ENCODE measurements around the gene TOX2.
A peak's percentile ranks its signal among the peaks of the same experiment; 100 is the strongest.

The TOX2 gene

DNA sequence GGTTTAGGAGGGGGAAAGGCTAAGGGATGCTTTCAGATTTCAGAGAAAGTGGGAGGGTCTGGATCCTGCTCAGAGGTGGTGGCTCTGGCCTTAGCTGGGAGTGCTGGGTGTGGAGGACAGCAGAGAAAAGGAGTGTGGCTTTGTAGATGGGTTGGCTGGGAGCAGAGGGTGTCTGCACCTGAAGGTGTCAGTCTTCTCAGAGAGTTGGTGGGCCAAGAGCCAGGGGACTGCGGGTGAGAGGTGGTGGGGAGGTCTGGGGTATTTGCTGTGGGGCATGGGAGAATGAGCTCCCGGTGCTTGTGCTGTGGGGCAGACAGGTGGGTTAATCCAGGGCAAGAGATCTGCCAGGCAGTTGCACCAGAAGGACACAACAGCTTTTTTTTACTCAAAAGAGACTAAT lies 67.4 kb downstream of the TOX2 start:
- DNase-seq, result no peak

DNA sequence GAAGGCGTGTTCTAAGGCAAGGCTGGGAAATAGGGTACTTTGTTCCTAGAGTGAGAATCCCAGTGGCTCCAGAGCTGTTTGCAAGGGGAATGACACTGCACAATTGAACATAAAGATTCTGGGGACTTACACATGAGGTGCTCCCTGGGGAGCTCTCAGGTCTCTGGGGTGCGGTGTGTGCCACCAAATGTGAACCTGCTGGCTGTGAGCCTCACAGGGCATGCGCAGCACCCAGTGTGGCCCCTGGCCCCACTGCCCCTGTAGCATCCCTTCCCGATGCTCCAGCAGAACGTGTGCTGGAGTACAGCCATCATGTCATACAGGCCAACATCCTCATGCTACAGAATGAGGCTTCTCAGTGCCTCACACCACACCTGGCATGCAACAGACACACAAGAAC lies 68.2 kb downstream of the TOX2 start:
- no peak for DNase-seq

DNA sequence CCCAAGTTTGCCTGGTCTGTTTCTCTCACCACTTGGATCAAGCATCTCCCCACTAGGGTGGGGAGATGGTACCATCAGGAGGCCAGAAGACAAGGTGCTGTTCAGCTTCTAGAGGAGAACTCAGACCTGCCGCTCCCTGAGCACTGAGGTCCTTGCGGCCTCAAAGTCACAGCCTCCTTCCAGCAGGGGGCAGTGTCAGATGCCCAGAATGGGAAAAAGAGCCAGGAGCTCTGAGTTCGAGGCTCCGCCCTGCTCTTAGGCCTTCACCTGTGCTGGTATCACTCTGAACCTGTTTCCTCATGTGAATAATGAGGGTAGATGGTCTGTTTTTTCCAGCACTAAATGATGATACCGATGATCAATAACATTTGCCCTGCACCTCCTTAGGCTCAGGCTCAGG lies 68.7 kb downstream of the TOX2 start:
- DNase-seq, result peak; percentile 65

DNA sequence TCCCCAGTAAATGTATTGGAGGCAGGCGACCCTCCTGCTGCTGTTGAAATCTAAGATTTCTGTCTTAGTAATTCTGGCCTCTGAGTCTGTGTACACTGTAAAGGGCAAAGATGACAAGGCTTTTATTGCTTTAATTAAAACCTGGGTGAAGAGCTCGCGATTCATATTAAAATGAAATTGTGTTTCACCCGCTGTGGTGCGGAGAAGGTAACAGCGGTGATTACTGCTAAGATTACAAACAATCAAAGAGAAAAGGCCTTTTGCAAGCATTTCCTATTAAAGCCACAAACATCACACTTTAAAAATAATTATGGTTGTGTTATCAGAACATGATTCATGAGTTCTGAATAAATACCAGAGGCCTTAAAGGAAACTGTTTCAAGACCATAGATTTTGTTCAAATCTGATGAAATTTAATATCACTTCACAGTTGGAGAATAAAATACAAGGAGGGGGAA lies 69.3 kb downstream of the TOX2 start:
- DNase-seq, result no peak

DNA sequence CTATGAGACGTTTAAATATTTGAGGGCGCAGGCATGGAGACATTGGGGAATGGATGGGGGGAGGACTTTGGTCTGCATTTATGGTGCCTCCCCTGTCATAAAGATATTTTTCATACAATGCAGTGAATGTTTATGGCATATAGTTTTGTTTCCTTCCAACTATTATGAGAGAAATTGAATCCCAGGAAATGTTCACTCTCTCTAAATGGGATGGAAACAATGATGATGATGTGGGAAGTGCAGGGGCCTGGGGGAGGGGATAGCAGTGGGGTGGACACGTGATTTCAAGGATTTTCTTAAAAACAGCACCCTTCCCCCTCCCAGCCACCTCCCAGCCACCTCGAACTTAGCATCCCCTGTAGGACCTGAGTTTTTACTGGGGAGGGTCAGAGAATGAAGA lies 69.9 kb downstream of the TOX2 start:
- DNase-seq, result no peak

DNA sequence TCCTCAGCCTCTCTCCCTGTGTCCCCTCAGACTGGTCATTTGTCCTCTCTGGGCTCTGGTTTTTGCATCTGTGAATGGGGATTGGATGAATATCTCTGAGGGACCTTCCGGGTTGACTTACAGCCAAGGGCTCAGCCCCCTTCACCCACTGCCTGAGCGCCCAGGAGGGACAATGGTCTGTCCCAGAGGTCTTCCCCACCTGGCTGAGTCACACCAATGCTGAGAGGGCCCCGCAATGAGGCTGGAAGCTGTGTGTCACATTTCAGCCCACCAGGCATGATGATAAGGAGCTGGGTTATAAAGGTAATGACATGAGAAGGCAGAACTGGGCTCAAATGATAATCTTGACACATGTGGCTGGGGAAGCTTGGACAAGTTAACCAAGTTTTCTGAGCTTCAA lies 70.5 kb downstream of the TOX2 start:
- DNase-seq, result no peak

DNA sequence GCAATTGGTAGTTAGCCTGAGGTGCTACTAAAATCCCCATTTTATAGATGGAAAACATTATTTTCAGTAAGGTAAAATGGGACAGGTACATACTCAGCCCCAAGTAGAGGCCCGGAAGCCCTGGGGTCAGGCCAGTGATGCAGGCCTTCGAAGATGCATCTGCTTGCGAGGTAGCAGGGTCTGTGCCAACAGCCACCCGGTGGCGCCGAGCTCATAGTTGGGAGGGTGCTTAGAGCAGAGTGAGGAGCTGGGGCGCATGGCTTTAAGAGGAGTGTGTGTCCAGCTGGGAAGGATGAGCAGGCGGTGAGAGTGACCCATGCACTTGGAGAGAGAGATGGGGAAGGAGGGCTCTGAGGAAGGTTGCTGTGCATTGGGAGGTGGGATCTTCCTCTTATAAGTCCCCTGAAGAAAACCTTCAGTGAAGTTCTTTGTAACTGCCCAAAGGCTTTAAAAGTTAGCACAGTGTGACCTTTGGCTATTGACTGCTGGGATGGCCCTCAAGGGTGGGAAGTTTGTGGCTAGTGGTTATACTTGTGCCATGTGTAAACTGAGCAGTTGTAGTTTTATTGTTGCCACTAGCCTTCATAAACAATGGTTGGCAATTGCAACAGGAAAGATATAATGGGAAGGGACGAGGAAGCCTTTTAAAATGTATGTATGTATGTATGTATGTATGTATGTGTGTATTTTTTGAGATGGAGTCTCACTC lies 71.1 kb downstream of the TOX2 start:
- DNase-seq, result no peak

DNA sequence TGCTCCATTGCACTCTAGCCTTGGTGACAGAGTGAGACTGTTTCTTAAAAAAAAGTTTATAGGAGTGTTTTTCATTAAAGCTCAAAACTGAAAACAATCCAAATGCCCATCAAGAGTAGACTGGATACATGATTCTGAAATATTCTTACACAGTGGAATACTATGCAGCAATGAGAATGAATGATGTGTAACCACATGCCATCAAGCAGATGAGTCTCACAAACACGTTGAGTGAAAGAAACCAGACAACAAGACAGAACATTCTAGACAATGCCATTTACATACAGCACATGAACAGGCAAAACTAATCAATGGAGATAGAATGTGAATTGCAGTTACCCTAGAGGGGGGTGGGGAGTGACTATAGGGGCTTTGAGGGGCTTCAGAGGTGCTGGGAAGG lies 72.4 kb downstream of the TOX2 start:
- no peak for DNase-seq

DNA sequence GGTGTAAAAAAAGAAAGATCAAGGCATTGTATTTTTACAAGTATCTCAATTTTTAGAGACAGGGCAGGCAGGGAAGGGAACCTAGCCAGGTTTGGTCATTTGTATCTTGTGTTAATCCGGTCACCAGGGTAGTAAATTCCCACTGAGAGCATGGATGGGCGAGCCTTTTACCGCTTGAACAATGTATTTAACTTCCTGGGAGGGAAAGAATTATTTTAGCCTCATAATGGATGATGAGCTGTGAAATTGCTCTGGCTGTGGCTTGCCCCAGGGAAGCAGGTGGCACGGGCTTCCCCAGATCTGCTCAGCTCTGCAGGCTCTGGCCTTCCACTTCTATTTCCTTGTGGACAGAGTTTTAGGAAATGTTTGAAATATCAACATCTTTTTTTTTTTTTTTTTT lies 72.9 kb downstream of the TOX2 start:
- DNase-seq, result no peak

DNA sequence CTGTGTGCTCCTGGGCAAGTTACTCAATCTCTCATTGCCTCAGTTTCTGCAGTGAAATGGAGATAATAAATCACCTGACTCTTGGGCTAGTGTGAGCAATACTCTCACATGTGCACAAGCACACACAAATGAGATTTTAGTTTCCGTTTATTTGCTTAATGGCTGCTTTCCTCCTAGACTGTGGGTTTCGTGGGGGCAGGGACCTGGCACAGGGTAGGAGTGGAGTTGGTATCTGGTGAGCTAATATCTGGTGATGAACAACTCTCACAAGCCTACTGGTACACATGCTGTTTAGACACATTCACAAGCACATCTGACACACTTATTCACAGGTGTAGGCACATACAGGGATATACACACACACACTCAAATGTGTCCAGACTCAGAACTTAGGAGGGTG lies 73.8 kb downstream of the TOX2 start:
- no peak for DNase-seq

DNA sequence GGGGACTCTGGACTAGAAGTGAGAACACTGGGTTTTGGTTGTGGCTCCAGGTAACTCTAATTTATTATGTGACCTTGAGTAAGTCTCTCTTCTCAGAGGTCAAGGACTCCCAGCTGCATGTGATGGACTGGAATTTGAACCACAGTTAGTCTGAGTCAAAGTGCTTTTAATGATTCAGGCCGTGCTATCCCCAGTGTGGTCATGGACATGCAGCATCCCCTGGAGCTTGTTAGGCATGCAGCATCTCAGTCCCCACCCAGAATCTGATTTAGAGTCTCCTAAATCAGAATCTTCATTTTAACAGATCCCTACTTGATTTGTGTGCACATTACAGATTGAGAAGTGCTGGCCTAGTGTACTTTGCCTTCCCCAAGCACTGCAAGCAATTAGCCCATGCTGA lies 74.2 kb downstream of the TOX2 start:
- no peak for DNase-seq

DNA sequence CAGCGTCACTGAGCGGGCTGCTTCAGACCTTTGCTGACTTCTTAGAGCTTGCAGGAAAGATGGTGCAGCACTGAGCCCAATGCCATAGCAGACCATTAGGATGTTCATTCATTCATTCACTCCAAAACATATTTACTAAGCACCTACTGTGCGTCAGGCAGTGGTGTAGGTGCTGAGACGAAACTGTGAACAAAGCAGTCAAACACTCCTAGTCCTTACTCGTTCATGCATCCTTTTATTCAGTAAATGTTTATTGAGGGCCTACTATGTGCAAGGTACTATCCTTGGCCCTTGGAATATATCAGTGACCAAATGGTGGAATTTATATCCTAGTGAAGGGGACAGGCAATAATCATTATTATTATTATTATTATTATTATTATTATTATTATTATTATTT lies 76.6 kb downstream of the TOX2 start:
- no peak for DNase-seq

DNA sequence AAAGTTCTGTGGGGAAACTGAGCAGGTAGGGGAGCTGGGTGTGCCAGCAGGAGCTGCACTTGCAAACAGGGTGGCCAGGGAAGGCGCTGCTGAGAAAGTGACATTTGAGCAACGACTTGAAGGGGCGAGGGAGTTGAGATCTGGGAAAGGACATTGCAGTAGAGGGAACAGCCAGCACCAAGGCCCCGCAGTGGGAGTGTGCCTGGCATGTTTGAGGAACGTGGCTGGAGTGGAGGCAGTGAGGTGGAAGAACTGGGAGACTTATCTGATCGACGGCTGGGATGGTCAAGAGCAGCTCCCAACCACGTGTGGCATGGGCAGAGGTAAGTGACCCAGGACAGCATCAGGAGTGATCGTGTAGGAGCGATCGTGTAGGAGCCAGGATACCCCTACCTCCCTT lies 77.3 kb downstream of the TOX2 start:
- DNase-seq, result no peak

DNA sequence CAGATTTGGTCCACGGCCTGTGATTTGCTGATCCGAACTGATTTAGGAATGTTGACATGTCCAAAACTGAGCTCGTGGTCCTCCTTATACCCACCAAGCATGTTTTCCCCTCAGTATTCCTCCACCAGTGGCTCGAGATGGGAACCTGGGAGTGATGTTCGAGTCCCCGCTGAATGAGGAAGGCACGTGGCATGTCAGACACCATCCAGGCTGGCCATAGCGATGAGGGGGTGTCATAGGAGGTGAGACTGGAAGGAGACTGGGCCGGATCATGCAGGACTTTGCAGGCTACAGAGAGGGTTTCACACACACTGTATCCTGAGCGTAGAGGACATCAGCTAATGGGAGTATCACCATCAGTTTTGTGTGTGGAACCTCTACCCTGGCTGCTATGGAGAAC lies 78.2 kb downstream of the TOX2 start:
- DNase-seq, result no peak

DNA sequence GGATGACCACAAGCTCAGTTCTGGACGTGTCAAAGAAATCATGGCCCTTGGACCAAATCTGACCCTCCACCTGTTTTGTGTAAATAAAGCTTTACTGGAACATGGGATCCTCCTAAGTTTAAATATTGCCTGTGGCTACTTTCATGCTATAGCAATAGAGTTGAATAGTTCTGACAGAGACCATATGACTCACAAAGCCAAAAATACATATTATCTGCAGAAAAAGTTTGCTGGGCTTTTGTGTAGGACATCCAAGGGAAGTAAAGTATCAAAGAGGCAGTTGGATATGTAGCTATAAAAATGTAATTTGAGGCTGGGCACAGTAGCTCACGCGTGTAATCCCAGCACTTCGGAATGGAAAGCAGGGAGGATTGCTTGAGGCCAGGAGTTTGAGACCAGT lies 78.9 kb downstream of the TOX2 start:
- no peak for DNase-seq

DNA sequence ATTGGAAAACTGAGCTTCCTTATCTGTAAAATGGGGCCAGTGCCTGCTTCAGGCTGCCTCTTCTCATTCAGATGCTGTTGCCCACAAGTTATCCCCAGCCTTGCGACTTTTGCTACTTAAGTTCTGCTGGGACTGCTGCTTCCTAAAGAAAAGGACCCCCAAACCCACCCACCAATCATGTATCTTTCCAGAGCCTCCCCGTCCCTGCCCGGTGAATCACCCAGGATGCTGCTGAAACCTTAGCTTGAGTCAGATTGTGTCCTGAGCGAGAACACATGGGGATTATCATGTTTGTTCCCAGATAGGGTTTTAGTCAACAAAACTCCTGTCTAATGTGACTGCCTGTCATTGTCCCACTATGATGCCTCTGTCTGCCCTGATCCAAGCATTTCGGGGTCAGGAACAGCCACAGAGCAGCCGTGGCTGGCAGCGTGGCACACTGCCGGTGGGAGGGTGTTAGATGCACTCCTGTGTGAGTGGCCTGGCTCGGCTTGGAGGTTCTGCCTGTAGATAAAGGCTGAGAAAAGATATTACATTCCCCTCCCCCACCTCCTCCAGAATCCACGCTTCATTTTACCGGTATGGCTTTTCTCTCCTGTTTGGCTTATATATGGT lies 79.9 kb downstream of the TOX2 start:
- no peak for DNase-seq

DNA sequence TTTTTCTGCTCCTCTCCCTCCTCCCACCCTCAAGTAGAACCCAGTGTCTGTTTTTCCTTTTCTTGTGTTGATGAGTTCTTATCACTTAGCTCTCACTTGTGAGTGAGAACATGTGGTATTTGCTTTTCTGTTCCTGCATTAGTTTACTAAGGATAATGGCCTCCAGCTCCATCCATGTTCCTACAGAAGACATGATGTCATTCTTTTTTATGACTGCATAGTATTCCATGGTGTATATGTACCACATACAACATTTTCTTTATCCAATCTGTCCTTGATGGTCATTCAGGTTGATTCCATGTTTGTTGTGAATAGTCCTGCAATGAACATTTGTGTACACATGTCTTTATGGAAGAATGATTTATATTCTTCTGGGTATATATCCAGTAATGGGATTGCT lies 81.0 kb downstream of the TOX2 start:
- DNase-seq, result no peak

DNA sequence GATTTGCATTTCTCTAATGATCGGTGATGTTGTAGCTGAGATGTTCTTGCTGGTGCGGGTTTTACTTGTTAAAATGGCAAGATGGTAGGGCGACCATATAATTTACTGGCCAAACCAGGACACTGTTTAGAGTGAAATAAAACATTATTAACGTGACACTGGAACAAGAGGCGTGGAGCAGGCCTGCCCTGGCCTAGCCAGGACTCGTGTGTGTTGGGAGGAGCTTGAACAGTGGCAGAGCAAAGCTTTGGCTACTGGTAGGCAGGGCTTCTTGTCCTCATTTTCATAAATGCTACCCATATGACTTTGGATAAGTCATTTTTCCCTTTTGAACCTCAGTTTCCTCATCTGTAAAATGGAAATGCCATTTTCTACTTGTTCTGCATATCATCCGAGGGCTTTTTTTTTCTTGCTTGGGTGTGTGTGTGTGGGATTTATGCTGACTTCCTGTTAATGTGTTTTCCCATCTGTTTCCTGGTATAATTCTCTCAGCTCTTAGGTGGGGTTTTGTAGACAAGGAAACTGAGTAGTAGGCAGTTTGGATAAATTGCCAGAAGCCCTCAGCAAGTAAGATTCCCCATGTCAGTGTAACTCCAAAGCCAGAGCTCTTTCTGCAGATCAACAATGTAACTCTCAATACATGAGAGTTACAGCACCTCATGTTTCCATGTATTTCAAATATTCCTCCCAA lies 81.7 kb downstream of the TOX2 start:
- DNase-seq, result no peak

DNA sequence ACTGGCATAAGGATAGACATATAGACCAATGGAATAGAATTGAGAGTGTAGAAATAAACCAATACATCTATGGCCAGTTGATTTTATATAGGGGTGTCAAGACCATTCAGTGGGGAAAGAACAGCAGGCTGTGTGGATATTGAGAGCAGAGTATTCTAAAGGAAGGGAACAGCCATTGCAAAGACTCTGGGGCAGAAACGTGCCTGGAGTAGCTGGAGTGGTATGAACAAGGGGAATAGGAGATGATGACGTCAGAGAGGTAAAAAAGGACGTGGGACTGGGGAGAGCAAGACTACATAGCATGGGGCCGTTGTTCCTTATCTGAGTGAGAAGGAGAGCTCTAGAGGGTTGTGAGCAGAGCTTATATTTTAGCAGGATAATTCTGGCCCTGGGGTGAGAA lies 85.2 kb downstream of the TOX2 start:
- no peak for DNase-seq

DNA sequence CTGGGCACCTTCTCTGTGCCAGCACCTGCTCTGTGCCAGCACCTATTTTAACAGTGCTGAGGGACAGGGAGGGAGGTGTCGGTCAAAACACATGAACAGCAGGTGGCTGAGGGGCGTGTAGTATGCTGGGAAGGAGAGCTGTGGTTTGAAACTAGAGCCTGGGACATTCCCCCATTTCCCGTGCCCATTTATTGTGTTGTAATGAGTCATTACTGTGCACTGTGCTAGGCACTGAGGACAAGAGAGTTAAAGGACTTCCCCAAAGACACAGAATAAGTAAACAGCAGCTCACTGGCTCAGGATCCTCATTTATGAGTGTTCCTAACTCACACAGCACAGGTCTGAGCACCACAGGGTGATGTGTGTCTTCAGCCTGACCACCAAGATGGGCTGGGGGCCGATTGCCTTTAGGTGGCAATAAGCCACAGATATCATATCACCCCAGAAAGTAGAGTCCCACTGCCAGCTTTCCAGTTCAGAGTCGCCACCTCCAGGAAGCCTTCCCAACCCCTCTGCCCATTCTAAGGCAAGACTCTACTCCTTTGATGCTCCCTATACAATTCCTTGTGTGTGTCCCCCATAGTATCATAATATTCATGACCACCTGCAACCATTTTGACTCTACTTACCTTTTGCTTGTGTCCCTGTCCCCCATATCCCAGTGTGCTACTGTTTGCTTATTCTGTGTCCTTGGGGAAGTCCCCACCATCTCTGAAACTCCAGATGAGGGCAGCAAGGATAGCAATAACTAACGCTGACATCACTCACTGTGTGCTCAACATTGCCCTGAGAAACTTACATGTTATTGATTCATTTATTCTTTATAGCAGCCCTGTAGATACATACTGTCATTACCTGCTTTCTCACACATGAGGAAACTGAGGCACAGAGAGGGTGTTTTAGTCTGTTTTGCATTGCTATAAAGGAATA lies 87.3 kb downstream of the TOX2 start:
- DNase-seq, result no peak

DNA sequence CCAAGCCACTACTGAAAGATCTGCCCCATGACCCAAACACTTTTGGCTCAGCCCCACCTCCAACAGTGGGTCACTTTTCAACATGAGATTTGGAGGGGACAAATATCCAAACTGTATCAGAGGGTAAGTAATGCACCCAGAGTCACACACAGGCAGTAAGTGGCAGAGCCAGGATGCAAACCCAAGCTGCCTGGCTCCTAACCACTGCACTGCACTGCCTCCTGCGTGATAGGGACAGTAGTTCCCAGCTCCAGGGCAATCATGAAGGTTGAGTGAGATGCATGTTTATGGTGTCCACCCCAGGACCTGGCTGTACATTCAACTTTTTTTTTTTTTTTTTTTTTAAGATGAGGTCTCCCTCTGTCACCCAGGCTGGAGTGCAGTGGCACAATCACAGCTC lies 88.2 kb downstream of the TOX2 start:
- DNase-seq, result no peak

DNA sequence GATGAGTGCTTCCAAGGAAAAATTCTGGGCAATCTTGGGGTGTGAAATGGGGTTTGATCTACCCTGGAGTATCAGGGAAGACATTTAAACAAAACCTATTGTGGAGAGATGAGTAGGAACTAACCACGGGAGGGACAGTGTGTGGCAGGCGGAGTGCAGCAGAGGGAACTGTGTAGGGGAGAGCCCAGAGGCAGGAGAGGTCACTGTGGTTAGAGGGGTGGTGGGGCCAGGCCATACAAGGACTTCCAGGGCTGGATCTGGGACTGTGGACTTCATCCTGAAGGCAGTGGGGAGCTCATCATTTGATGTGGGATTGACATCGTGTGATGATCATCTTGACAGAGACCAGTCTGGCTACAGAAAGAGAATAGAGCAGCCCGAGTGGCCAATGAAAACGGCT lies 89.0 kb downstream of the TOX2 start:
- no peak for DNase-seq

DNA sequence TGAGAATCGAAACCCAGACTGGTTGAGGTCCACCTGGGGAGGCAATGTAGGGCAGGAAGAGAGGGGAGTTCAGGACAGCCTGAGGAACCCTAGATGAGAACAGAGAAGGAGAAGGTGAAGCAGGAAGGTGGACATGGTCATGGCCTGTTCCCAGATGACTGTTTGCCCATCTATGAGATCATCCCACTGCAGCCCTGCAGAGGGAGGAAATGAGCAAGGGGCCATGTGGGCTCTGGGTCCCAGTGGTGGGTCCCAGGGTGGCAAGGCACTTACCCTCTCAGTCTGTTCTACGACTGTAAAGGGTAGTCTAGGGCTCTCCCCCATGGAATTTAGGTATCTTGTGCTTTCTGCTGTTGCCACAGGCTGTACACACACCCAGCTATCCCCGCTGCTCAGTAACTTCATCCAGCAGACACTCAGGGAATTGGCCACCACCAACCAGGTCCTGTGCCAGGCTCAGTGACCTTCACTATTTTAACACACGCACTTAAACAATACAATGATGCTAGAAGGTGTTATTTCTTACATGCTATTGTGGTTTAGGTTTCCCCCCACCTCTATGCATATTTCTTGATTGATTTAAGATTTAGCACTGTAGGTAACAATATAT lies 89.8 kb downstream of the TOX2 start:
- no peak for DNase-seq

Data from activated CD4-positive, CD25-positive, alpha-beta regulatory T cell treated with anti-CD3 and anti-CD28 coated beads, Interleukin-2, amount 50 U/mL, for 72 hours (primary cell).